Activated CD4-positive, alpha-beta T cell treated with anti-CD3 and anti-CD28 coated beads, Interleukin-2, amount 50 U/mL, for 4 hours (primary cell): ENCODE measurements around the gene IGSF9B.

ENCODE experiments used
- DNase-seq, 2 experiments: peaks; one replicate each; pipeline ENCODE4 v3.0.0-alpha.2; 2020

The IGSF9B gene

GRCh38 chr11:133984828-133985227 is 28.1 kb upstream of the IGSF9B start:
- no peak for DNase-seq

- no peak for DNase-seq
These were observed 27.0 kb upstream of the IGSF9B start for GRCh38 chr11:133983660-133984316.

GRCh38 chr11:133982876-133983275 is 26.1 kb upstream of the IGSF9B start:
- DNase-seq = no peak

GRCh38 chr11:133982151-133982550 is 25.4 kb upstream of the IGSF9B start:
- no peak for DNase-seq

GRCh38 chr11:133981156-133981555 is 24.4 kb upstream of the IGSF9B start:
- no peak for DNase-seq

- no peak for DNase-seq
These were observed 23.9 kb upstream of the IGSF9B start for GRCh38 chr11:133980665-133981064.

GRCh38 chr11:133978794-133979193 is 22.0 kb upstream of the IGSF9B start:
- no peak for DNase-seq

GRCh38 chr11:133977067-133977677 is 20.4 kb upstream of the IGSF9B start:
- DNase-seq = no peak

- no peak for DNase-seq
These were observed 18.7 kb upstream of the IGSF9B start for GRCh38 chr11:133975488-133975849.

- DNase-seq = no peak
These were observed 18.2 kb upstream of the IGSF9B start for GRCh38 chr11:133974836-133975487.

GRCh38 chr11:133971881-133972280 is 15.1 kb upstream of the IGSF9B start:
- DNase-seq = no peak

GRCh38 chr11:133969112-133969511 is 12.3 kb upstream of the IGSF9B start:
- no peak for DNase-seq

GRCh38 chr11:133968300-133968699 is 11.5 kb upstream of the IGSF9B start:
- DNase-seq = no peak

GRCh38 chr11:133967599-133968238 is 11.0 kb upstream of the IGSF9B start:
- DNase-seq = no peak

- peak; percentile 56 to 59 for DNase-seq
These were observed 10.3 kb upstream of the IGSF9B start for GRCh38 chr11:133966921-133967598.

- no peak for DNase-seq
These were observed 9.4 kb upstream of the IGSF9B start for GRCh38 chr11:133966172-133966651.

- no peak for DNase-seq
These were observed 8.3 kb upstream of the IGSF9B start for GRCh38 chr11:133965031-133965601.

- DNase-seq = no peak
These were observed 7.6 kb upstream of the IGSF9B start for GRCh38 chr11:133964356-133964755.

GRCh38 chr11:133961890-133962289 is 5.1 kb upstream of the IGSF9B start:
- no peak for DNase-seq

- DNase-seq = no peak
These were observed 1.1 kb upstream of the IGSF9B start for GRCh38 chr11:133957900-133958299.

- no peak for DNase-seq
These were observed 785 bp downstream of the IGSF9B start for GRCh38 chr11:133955945-133956421.

GRCh38 chr11:133955081-133955891 is 1.5 kb downstream of the IGSF9B start:
- DNase-seq = peak in 1 of 2 experiments; percentile 18
